Left ventricle myocardium inferior (tissue), 1 donor: ENCODE measurements around the gene NKX3-2. TPM values are rescaled to one million over a fixed set of nuclear protein-coding genes. Genes with fewer than 3 reads are reported as not detected.

ENCODE experiments used
- DNase-seq: peaks from one replicate; pipeline ENCODE4 v3.0.0-alpha.2; 2020
- H3K27ac ChIP-seq: fragments of 200-600 bp; replicated peaks from 2 replicates; pipeline ENCODE4 v1.8.0; 2021
- H3K27me3 ChIP-seq: fragments of 200-600 bp; 2 replicates; pipeline ENCODE4 v1.8.0; 2021; ENCODE audit warnings: low read depth
- H3K36me3 ChIP-seq: fragments of 200-600 bp; 2 replicates; pipeline ENCODE4 v1.8.0; 2021
- H3K4me1 ChIP-seq: fragments of 200-600 bp; 2 replicates; pipeline ENCODE4 v1.8.0; 2021
- H3K4me3 ChIP-seq: fragments of 200-600 bp; 2 replicates; pipeline ENCODE4 v1.8.0; 2021; ENCODE audit warnings: mild to moderate bottlenecking, moderate library complexity
- H3K9me3 ChIP-seq: fragments of 200-600 bp; replicated peaks from 2 replicates; pipeline ENCODE4 v1.8.0; 2021
- intact Hi-C: fragments of 100-400 bp; cut with micrococcal nuclease; formaldehyde crosslinking; loops from one replicate; pipeline ENCODE4 v1.11.0; 2022
- total RNA-seq: library from RNA; stranded (reverse); fragmentation: NEBNext Ultra II Directional; extraction: Animal tissue kit (Norgen Biotek cat#: 25700); gene quantifications from one replicate; pipeline ENCODE4 v1.2.1, GENCODE V29; 2021
- TF ChIP-seq, protein P1 (sequence below): fragments of 200-600 bp; IDR thresholded peaks from 2 replicates; pipeline ENCODE4 v1.8.0; 2021; ENCODE audit warnings: antibody characterized with exemption, mild to moderate bottlenecking, borderline replicate concordance
- donor health status: DM: no; HTN: yes; CAD: no; lungs with severe emphysema.

NKX3-2 gene
- total RNA-seq, 1 donor from 2014 or later: not detected

DNA sequence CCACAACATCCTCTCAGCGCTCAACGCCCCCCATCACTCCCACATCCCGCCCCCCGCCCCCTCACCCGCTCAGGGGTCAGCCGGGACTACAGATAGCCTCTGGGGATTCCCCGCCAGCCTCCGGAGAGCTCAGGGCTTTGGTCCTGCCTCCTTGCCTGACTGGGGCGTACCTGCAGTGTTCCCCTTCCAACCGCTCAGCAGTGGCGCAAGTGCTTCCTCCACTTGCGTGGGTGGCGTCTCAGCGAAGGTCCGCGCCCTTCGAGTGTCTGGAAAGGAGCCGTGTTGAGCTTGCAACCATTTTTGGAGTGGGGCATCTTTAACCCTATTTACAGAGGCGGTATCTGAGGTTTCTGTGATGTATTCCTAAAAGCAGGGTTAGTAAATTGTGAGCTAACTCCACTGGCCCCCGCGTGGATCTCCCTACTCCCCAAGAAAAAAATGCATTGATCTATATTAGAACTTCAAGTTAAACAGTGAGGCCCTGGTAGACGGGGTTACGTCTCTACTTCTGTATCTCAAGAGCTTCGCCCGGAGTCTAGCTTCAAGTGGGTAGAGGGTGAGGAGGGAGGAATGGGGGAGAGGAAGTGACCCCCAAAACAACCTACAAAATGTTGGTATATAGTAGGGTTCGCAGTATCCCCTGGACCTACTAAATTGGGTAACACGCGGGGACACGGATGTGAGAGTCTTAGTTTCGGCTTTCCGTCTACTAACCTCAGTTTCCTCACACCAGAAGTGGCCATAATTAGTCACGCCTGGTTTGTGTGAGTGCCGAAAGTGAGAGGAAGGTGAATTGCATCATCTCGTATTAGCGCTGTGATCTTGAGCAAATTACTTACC is 16.1 kb downstream of the NKX3-2 start:
- Histone ChIP-seq H3K4me1 (peaks cover 15% of the 10 kb centered on the region), H3K4me3 (no peak overlapping the region), H3K36me3 (no peaks in the 10 kb centered on the region), H3K27ac (no peak overlapping the region), H3K27me3 (peaks cover 100% of the 10 kb centered on the region), H3K9me3 (peaks cover 22% of the 10 kb centered on the region)
- TF ChIP-seq, protein P1, sequence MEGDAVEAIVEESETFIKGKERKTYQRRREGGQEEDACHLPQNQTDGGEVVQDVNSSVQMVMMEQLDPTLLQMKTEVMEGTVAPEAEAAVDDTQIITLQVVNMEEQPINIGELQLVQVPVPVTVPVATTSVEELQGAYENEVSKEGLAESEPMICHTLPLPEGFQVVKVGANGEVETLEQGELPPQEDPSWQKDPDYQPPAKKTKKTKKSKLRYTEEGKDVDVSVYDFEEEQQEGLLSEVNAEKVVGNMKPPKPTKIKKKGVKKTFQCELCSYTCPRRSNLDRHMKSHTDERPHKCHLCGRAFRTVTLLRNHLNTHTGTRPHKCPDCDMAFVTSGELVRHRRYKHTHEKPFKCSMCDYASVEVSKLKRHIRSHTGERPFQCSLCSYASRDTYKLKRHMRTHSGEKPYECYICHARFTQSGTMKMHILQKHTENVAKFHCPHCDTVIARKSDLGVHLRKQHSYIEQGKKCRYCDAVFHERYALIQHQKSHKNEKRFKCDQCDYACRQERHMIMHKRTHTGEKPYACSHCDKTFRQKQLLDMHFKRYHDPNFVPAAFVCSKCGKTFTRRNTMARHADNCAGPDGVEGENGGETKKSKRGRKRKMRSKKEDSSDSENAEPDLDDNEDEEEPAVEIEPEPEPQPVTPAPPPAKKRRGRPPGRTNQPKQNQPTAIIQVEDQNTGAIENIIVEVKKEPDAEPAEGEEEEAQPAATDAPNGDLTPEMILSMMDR: no peak
- DNase-seq: no peak
- intact Hi-C loops: no loop called here

DNA sequence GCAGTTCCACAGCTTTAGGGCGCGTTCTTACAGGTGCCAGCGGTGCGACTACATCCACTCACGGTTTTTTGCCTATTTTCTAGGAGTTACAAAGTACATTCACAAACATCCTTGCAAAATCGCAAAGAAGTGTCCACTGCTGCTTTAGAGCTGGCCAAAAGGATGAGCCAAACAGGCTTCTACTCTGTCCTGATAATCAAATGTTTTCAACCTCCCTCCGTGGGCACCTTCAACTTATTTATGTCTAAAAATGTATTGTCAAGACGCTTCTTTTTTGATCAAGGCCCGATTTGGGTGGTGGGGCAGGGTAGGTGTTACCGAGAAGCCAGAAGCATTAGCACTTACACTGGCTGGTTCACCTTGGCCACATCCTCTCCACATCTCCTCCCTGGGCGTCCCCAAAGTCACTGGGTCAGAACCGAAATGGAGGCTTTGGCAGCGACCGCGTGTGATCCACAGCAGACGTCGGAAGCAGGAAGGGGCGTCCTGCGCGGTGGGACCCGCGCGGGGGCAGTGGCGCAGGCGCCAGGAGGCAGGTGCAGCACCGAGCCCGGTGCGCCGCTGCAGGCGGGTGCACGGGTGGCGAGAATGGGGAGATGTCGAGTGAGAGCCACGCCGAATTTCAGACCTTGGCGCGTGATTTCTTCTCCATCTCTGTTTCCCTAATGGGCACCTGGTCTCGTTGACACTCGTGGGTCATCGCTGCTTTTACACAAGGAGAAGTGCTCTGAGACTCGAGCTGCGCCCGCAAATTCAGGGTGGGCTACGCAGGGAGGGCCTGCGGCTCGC is 16.9 kb downstream of the NKX3-2 start:
- Histone ChIP-seq H3K4me3 (no peak overlapping the region), H3K4me1 (peaks cover 22% of the 10 kb centered on the region), H3K27me3 (peaks cover 100% of the 10 kb centered on the region), H3K9me3 (peaks cover 22% of the 10 kb centered on the region), H3K36me3 (no peaks in the 10 kb centered on the region), H3K27ac (no peak overlapping the region)
- TF ChIP-seq, protein P1: no peak
- DNase-seq: no peak
- intact Hi-C loops: no loop called here

DNA sequence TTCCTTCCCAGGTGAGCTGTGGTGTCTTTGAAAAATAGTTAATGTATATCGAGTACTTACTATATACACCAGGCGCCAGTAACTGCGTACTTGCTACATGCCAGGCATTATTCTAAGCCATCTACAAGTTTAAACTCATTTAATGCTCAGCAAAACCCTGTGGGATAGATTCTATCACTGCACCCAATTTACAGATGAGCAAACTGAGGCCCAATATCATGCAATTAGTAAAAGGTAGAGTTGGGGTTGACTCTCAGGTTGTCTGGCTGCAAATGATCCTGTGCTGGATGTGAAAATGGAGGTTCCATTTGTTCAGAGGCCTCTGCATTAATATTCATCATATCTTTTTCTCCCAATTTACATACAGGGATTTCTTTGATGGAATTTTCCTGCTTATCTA is 17.6 kb downstream of the NKX3-2 start:
- Histone ChIP-seq H3K27me3 (peaks cover 100% of the 10 kb centered on the region), H3K4me3 (no peak overlapping the region), H3K4me1 (peaks cover 26% of the 10 kb centered on the region), H3K27ac (no peak overlapping the region), H3K36me3 (no peaks in the 10 kb centered on the region), H3K9me3 (peaks cover 22% of the 10 kb centered on the region)
- DNase-seq: no peak
- intact Hi-C loops: no loop called here
- TF ChIP-seq, protein P1: no peak

DNA sequence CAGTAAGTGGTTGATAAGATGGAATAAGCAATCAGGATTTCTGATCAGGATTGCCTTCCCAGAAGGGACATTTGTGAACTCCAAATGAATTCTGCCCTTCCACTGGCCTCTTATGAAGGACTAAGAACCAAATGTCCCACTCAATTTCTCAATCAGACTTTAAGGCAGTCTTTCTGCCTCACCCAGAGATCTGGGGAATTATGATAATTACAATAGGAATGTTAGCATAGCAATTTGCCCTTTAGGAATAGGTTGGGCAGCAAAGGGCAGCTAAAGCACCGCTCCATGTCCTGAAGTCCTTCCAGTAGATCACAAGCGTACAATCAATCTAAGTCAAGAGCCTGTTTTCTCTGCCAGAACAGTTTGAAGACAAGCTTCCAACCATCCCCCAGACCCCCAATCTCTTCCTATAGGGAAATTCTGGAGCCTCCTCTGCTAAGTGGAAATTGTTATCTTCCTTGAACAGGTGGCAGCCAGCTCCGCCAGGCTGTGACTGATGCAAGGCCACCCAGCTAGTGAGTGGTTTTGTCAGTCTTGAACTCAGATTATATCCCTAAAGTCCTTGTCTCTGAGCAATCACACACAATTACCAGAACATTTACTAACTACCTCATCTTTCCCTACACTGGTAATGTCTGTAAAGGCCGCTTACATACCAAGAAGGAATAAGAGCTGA is 18.6 kb downstream of the NKX3-2 start:
- peaks cover 19% of the 10 kb centered on the region for H3K4me1 ChIP-seq
- DNase-seq: no peak
- TF ChIP-seq, protein P1: no peak
- H3K4me3 ChIP-seq: no peak overlapping the region
- peaks cover 100% of the 10 kb centered on the region for H3K27me3 ChIP-seq
- no peak overlapping the region for H3K27ac ChIP-seq
- H3K9me3 ChIP-seq: peaks cover 22% of the 10 kb centered on the region
- intact Hi-C loops: no loop called here
- H3K36me3 ChIP-seq: no peaks in the 10 kb centered on the region

DNA sequence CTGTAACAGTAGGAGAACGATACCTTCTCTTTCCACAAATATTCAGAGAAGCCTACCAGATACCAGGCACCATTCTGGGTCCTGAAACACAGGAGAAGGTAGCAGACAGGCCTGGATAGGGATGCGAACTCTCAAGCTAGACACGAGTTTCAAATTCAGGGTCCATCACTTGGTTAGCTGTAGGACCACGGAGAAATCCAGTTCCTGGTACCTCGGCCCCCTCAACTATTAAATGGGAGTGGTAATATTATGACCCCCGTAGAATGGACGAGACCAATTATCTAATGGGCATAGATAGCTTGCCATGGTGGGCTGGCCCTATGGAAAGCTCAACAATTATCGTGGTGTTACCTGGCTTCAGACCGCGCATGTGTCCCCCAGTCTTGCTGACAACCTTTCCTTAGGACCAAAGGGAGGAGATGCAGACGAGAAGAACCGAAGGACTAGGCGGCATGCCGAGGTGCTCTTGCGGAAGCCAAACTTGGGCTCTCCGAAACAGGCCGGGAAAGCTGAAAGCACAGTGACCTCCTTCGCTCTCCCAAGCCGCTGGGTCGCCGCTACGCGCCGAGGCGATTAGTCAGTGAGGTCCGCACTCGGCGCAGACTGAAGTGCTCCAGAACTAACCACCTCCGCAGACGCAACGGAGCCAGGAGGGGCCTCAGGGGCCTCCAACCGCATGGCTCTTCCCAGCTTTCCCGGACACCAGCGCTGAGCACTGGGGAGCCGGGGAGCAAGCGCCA is 19.6 kb downstream of the NKX3-2 start:
- Histone ChIP-seq H3K27me3 (peaks cover 100% of the 10 kb centered on the region), H3K4me1 (peaks cover 19% of the 10 kb centered on the region), H3K4me3 (no peak overlapping the region), H3K9me3 (peaks cover 22% of the 10 kb centered on the region), H3K27ac (no peak overlapping the region), H3K36me3 (no peaks in the 10 kb centered on the region)
- TF ChIP-seq, protein P1: no peak
- DNase-seq: no peak
- intact Hi-C loops: no loop called here
